HG03175 (cell line): ENCODE measurements around the gene LRRC47.

Experiments
- ATAC-seq: cut with Tn5 transposase; IDR thresholded peaks from one replicate; pipeline ENCODE4 v1.9.1; 2021; ENCODE audit warnings: mild to moderate bottlenecking, moderate library complexity; ENCODE audit not compliant: unreplicated experiment

The LRRC47 gene

DNA sequence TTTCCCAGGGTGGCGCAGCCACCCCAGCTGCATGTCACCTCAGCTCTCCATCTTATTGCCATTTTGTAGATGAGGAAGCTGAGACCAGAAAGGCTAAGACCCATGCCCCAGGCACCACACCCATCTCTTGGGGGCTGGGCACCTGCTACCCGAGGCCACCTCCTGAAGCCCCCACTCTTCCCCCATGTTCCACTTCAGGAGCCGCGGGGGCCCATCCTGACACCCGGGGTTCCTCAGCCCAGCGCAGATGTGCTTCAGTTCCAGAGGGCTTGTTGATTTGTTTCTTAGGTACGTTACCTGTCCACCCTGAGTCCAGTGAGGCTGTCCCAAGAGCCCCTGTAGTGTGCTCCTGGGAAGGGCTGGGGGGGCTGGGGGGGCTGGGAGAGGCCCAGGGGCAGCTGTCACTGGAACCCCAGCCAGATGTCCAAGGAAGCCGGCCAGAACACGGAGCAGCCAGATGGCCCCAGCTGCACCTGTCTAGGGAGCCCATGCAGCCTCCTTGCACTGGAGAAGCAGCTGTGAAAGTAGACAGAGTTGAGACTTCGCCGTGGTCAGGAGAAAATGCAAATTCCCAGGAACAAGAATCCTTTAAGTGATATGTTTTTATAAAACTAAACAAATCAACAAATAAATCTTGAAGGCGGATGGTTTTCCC, 61.1 kb downstream of the LRRC47 start:
- ATAC-seq, result no peak

DNA sequence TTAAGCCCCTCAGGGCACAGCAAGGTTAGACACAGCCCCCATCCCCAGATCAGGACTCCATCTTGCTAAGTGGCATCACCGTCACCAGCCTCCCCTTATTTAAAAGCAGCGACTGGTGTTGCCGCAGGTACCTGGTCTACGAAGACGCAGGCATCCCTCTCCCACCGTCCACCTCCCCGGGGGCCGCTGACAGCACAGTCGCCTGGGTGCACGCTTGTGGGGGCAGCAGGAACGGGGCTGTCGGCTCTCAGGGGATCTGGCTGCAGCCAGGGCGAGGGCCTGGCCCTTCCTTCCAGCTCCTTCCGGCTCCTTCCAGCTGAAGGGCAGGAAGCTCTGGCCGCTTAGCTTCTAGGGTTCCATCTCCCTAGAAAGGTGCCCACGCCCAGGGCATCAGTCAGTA, 61.7 kb downstream of the LRRC47 start:
- ATAC-seq, result no peak

DNA sequence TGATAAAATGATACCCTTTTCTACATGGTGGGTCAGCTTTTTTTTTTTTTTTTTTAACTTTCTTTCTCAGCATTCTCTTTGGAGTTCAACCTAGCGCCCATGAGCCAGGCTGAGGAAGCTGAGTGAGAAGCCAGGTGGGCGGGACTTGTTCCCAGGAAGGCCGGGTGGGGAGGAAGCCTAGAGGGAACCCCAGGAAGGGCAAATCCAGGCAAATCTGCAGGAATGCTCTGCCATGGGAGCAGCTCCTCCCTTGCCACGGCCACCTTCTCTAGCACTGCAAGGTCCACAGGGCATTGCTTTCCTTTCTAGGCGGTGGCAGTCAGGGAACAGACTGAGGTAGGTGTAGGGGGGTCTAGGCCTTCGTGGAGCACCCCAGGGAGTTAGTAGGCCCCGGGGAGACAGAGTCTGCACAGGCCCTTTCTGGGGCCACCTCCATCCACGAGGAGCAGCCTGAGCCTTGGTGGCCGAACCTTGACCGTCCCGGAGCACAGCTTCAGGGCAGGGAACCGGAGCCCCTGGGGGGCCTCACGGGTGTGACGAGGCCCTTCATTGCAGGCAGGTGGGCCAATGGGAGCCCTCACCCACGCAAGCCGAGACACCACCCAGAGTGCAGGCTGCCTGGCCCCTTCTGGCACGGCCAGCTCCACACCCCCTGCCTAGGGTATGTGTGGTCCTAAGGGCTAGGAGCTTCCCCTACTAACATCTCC, 62.3 kb downstream of the LRRC47 start:
- no peak for ATAC-seq

DNA sequence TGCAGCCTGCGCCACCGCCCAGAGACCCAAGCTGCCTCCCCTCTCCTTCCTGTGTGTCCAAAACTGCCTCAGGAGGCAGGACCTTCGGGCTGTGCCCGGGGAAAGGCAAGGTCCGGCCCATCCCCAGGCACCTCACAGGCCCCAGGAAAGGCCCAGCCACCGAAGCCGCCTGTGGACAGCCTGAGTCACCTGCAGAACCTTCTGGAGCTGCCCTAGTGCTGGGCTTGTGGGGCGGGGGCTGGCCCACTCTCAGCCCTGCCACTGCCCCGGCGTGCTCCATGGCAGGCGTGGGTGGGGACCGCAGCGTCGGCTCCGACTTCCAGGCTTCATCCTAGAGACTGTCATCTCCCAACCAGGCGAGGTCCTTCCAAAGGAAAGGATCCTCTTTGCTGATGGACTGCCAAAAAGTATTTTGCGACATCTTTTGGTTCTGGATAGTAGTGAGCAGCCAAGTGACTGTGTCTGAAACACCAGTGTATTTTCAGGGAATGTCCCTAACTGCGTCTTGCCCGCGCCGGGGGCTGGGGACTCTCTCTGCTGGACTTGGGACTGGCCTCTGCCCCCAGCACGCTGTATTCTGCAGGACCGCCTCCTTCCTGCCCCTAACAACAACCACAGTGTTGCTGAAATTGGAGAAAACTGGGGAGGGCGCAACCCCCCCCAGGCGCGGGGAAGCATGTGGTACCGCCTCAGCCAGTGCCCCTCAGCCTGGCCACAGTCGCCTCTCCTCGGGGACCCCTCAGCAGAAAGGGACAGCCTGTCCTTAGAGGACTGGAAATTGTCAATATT, 63.0 kb downstream of the LRRC47 start:
- ATAC-seq, result no peak

DNA sequence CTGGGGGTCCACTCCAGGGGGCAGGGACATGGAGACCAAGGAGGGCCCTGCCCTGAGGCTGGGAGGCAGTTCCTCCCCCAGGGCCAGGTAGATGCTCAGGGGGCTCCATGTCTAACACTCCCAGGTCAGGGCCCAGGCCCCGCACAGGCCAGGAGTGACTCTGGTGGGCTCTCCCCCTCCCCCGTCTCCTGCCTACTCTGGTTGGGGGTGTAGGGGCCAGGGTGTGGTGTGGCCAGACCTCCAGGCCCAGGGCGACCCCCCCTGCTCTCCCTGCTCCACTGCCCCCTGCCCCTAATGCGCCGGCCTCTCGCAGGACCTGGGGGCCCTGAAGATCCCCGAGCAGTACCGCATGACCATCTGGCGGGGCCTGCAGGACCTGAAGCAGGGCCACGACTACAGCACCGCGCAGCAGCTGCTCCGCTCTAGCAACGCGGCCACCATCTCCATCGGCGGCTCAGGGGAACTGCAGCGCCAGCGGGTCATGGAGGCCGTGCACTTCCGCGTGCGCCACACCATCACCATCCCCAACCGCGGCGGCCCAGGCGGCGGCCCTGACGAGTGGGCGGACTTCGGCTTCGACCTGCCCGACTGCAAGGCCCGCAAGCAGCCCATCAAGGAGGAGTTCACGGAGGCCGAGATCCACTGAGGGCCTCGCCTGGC, 63.7 kb downstream of the LRRC47 start:
- no peak for ATAC-seq

DNA sequence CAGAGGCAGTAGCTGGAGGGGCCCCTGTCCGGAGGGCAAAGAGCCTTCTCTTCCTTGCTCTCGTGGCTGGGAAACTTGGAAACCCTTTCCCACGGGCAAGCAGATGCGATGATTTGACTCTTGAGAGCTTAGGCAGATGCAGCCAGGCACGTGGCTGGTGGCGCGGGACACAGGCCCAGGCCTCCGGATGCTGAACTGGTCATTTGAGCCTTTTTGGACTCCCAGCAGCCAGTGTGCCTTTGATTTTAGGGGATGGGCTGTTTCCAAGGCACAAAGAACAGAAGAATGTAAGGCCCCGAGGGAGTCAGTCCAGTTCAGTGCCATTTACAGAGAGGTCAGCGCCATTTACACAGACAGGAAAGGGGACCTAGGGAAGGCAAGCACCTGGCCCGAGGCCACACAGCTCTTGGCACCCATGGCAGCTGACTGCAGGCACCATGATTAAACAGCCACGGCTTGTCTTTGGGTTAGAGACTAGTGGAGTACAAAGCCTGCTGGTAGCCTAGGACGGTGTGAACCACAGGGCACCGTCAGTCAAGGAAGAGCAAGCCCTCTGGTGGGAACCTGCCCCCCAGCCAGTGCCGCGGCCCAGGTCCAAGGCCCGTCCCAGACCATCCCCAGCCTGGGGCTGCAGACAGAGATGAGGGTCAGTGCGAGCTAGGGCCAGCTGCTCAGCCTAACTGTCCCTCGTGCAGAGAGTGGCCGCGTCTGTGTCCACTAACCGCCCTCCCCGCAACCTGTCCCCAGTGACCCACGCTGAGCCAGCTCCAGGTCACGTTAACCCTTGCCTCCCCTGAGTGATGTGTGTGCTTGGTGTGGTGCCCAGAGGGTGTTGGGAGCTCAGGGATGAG, 64.5 kb downstream of the LRRC47 start:
- no peak for ATAC-seq

DNA sequence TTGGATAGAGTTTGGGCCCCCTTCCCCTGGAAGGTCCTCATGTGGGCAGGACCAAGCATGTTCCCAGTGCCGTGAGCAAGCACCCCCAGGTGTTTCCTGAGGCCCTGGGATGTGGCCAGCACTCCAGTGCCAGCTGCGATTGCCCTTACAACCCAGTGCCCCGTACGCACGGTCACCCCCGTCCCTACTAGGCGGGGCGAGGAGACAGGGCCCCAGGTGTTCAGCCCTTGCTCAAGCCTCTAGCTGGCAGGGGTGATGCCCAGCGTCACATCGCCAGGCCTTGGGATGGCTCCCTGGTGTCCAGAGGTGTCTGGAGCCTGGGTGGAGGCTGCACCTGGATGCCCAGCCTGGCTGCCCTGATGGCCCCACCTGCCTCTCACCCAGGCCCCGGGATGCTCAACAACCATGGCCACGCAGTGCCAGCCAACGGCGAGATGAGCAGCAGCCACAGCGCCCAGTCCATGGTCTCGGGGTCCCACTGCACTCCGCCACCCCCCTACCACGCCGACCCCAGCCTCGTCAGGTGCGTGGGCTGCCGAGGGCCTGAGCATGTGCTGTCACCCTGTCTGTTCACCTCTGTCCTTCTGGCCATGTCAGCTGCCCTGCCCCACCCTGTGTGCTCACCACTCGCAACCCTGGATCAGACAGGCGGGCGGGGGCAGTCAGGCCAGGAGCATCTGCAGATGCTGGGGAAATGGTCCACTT, 65.6 kb downstream of the LRRC47 start:
- no peak for ATAC-seq

DNA sequence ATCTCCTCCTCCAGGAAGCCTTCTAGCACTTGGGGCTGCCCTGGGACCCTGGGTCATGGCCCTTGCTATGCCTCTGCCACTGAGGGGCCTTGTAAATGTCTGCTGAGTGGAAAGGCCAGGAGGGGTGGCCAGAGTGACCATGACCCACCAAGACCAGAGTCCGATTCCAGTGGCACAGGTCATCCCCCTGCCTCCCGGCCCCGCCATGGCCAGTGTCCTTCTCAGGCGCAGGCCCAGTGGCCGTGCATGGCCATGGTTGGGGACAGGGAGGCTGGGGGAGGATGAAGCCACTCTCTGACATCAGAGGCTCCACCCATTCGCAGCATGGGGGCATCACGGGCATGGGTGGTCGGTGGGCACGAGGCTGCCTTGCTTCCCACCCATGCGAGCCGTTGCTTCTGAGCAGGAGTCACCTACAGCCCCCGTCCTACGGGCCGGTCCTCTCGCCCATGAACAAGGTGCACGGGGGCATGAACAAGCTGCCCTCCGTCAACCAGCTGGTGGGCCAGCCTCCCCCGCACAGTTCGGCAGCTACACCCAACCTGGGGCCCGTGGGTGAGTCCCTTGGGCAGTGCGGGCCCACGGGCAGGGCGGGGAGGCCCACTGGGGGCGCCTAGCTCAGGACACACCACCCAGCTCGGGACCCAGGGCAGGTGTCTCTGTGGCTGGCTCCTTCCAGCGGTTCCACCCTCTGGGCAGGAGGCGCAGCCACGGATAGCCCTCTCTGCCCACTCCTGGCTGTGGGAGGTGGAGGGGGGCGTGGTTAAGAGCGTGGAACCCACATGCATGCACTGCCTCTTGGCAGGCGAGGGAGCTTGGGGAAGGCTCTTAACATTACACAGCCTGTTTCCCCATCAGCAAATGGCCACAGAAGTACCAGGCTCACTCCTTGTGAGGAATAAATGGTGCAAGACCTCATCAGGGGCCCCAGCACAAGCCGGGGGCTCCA, 66.4 kb downstream of the LRRC47 start:
- ATAC-seq, result no peak
